Measurements from ENCODE around the gene PTBP1. TPM values are rescaled to one million over a fixed set of nuclear protein-coding genes. Genes with fewer than 3 reads are reported as not detected.

Gene PTBP1
- total RNA-seq, 1 donor from 2014 or later = 386 TPM

GRCh38 chr19:752652-753517 is 44.4 kb upstream of the PTBP1 start:
- Histone ChIP-seq H3K27me3 (ENCODE audit: insufficient read depth, low read length) (no peaks in the 10 kb centered on the region), H3K79me2 (ENCODE audit: insufficient read depth, low read length) (no peaks in the 10 kb centered on the region), H3K27ac (ENCODE audit: low read depth, low read length) (peak overlapping the region; percentile 94), H2AFZ (ENCODE audit: low read depth, low read length) (no peak overlapping the region), H3K4me2 (ENCODE audit: low read length) (peak overlapping the region; percentile 58), H3K4me1 (ENCODE audit: insufficient read depth, low read length) (peaks cover 22% of the 10 kb centered on the region), H3K9ac (ENCODE audit: low read length) (peak overlapping the region; percentile 77), H3K9me3 (ENCODE audit: insufficient read depth, low read depth, low read length) (peaks cover 2% of the 10 kb centered on the region), H4K20me1 (ENCODE audit: insufficient read depth, low read length) (no peaks in the 10 kb centered on the region), H3K4me3 (ENCODE audit: insufficient read depth, low read depth, low read length) (peak overlapping the region; percentile 7), H3K36me3 (ENCODE audit: insufficient read depth, low read length) (no peaks in the 10 kb centered on the region)
- peak overlapping the region; percentile 47 for H3K27ac Mint-ChIP-seq (ENCODE audit: unreplicated experiment)
- H3K36me3 Mint-ChIP-seq (ENCODE audit: low read depth, unreplicated experiment) = peaks cover 2% of the 10 kb centered on the region
- FAIRE-seq (no peak), DNase-seq (ENCODE audit: low read depth) (peak; percentile 79)
- H3K4me1 Mint-ChIP-seq (ENCODE audit: low read depth, unreplicated experiment) = peaks cover 1% of the 10 kb centered on the region
- H3K4me3 Mint-ChIP-seq (ENCODE audit: unreplicated experiment) = peak overlapping the region; percentile 42
- H3K27me3 Mint-ChIP-seq (ENCODE audit: low read depth, unreplicated experiment) = no peaks in the 10 kb centered on the region
- H3K9me3 Mint-ChIP-seq (ENCODE audit: unreplicated experiment) = peaks cover 16% of the 10 kb centered on the region
- TF ChIP-seq CTCF (IDR thresholded peaks at IDR 0.05; ENCODE audit: insufficient read depth, low read depth, low read length) (no peak), EZH2 (IDR thresholded peaks at IDR 0.05; ENCODE audit: insufficient read depth, low read length) (no peak)

GRCh38 chr19:754530-754929 is 42.7 kb upstream of the PTBP1 start:
- Histone ChIP-seq H2AFZ (ENCODE audit: low read depth, low read length) (no peak overlapping the region), H3K9me3 (ENCODE audit: insufficient read depth, low read depth, low read length) (peaks cover 6% of the 10 kb centered on the region), H3K9ac (ENCODE audit: low read length) (no peak overlapping the region), H4K20me1 (ENCODE audit: insufficient read depth, low read length) (no peaks in the 10 kb centered on the region), H3K4me2 (ENCODE audit: low read length) (no peak overlapping the region), H3K36me3 (ENCODE audit: insufficient read depth, low read length) (no peaks in the 10 kb centered on the region), H3K4me3 (ENCODE audit: insufficient read depth, low read depth, low read length) (no peak overlapping the region), H3K27ac (ENCODE audit: low read depth, low read length) (no peak overlapping the region), H3K79me2 (ENCODE audit: insufficient read depth, low read length) (no peaks in the 10 kb centered on the region), H3K4me1 (ENCODE audit: insufficient read depth, low read length) (peaks cover 22% of the 10 kb centered on the region), H3K27me3 (ENCODE audit: insufficient read depth, low read length) (no peaks in the 10 kb centered on the region)
- H3K27me3 Mint-ChIP-seq (ENCODE audit: low read depth, unreplicated experiment) = peaks cover 1% of the 10 kb centered on the region
- H3K9me3 Mint-ChIP-seq (ENCODE audit: unreplicated experiment) = peaks cover 15% of the 10 kb centered on the region
- FAIRE-seq = no peak
- no peak for DNase-seq (ENCODE audit: low read depth)
- TF ChIP-seq EZH2 (IDR thresholded peaks at IDR 0.05; ENCODE audit: insufficient read depth, low read length) (no peak), CTCF (IDR thresholded peaks at IDR 0.05; ENCODE audit: insufficient read depth, low read depth, low read length) (no peak)
- peaks cover 4% of the 10 kb centered on the region for H3K36me3 Mint-ChIP-seq (ENCODE audit: low read depth, unreplicated experiment)
- H3K4me1 Mint-ChIP-seq (ENCODE audit: low read depth, unreplicated experiment) = peaks cover 1% of the 10 kb centered on the region
- H3K4me3 Mint-ChIP-seq (ENCODE audit: unreplicated experiment) = no peak overlapping the region
- no peak overlapping the region for H3K27ac Mint-ChIP-seq (ENCODE audit: unreplicated experiment)

- Mint-ChIP-seq H3K4me3 (ENCODE audit: unreplicated experiment) (no peak overlapping the region), H3K27ac (ENCODE audit: unreplicated experiment) (no peak overlapping the region)
- H4K20me1 ChIP-seq (ENCODE audit: insufficient read depth, low read length) = no peaks in the 10 kb centered on the region
These were observed 42.2 kb upstream of the PTBP1 start for GRCh38 chr19:755063-755462.

More at GRCh38 chr19:755063-755462, 42.2 kb upstream of the PTBP1 start:
- H3K4me1 ChIP-seq (ENCODE audit: insufficient read depth, low read length) = peaks cover 22% of the 10 kb centered on the region
- peaks cover 6% of the 10 kb centered on the region for H3K9me3 ChIP-seq (ENCODE audit: insufficient read depth, low read depth, low read length)
- peaks cover 20% of the 10 kb centered on the region for H3K9me3 Mint-ChIP-seq (ENCODE audit: unreplicated experiment)
- no peak overlapping the region for H3K4me3 ChIP-seq (ENCODE audit: insufficient read depth, low read depth, low read length)
- no peak overlapping the region for H3K27ac ChIP-seq (ENCODE audit: low read depth, low read length)
- H3K4me1 Mint-ChIP-seq (ENCODE audit: low read depth, unreplicated experiment) = peaks cover 1% of the 10 kb centered on the region
- no peaks in the 10 kb centered on the region for H3K36me3 ChIP-seq (ENCODE audit: insufficient read depth, low read length)
- no peak overlapping the region for H2AFZ ChIP-seq (ENCODE audit: low read depth, low read length)
- TF ChIP-seq EZH2 (IDR thresholded peaks at IDR 0.05; ENCODE audit: insufficient read depth, low read length) = no peak
- no peak for TF ChIP-seq CTCF (IDR thresholded peaks at IDR 0.05; ENCODE audit: insufficient read depth, low read depth, low read length)
- peaks cover 4% of the 10 kb centered on the region for H3K27me3 Mint-ChIP-seq (ENCODE audit: low read depth, unreplicated experiment)
- DNase-seq (ENCODE audit: low read depth) (no peak), FAIRE-seq (no peak)
- H3K9ac ChIP-seq (ENCODE audit: low read length) = no peak overlapping the region
- H3K4me2 ChIP-seq (ENCODE audit: low read length) = no peak overlapping the region
- H3K36me3 Mint-ChIP-seq (ENCODE audit: low read depth, unreplicated experiment) = peaks cover 4% of the 10 kb centered on the region
- H3K79me2 ChIP-seq (ENCODE audit: insufficient read depth, low read length) = no peaks in the 10 kb centered on the region
- no peaks in the 10 kb centered on the region for H3K27me3 ChIP-seq (ENCODE audit: insufficient read depth, low read length)

All from astrocyte (in vitro differentiated cells and primary cell).